K562 (cell line): ENCODE measurements around the gene PIMREG. TPM values are rescaled to one million over a fixed set of nuclear protein-coding genes. Genes with fewer than 3 reads are reported as not detected.

Experiments used
- ATAC-seq: fragments of 200-7000 bp; cut with Tn5 transposase; 3 replicates; pipeline ENCODE4 v1.9.1; 2020; ENCODE audit warnings: moderate library complexity
- BruUV-seq: library from RNA; stranded (reverse); fragments of 400-500 nt; replicated peaks from 2 replicates; lab custom pipeline; 2021; lab: Mats Ljungman, UMichigan
- CTCF ChIA-PET: fragments of 300-600 bp; formaldehyde crosslinking; extraction: SDS; loops from one replicate; lab custom pipeline; 2021; ENCODE audit warnings: low intra/inter-chr PET ratio; lab: Yijun Ruan, JAX
- POLR2A ChIA-PET: fragments of 300-600, 350-650 bp; sonication (Branson Sonifier 250); formaldehyde crosslinking; extraction: SDS; loops from one replicate; lab custom pipeline; 2021; ENCODE audit warnings: antibody characterized with exemption, inconsistent platforms; lab: Yijun Ruan, JAX
- DNase-seq, 4 experiments: peaks; one replicate each; pipeline versions ENCODE4 v3.0.0 to v3.0.0-alpha.2; 2011 to 2018; ENCODE audit warnings: low spot score in 3 of 4, mixed read lengths in 3 of 4; ENCODE audit errors: extremely low read depth in 1 of 4
- FAIRE-seq: peaks from 2 replicates; lab custom pipeline; 2011; peaks lifted over from hg19 to GRCh38; lab: Jason Lieb, UNC
- H2AFZ ChIP-seq: 2 replicates; pipeline ENCODE4 v1.6.0; 2011; ENCODE audit warnings: low read depth, low read length, control low read depth, inconsistent platforms
- H3K27ac ChIP-seq: fragments of 200-600 bp; 3 replicates; pipeline ENCODE4 v1.8.0; 2011; ENCODE audit warnings: low read depth, mild to moderate bottlenecking, control low read depth, inconsistent platforms, low read length, moderate library complexity, mixed read lengths; ENCODE audit errors: extremely low read depth
- H3K27me3 ChIP-seq, 2 experiments: fragments of 300-600 bp in 1 of 2; 2 replicates in 1 of 2; 3 replicates in 1 of 2; pipeline versions ENCODE4 v1.6.0 to v1.8.0; 2011; ENCODE audit warnings: inconsistent platforms in 2 of 2, low read length in 2 of 2, mild to moderate bottlenecking in 1 of 2, mixed read lengths in 1 of 2, moderate library complexity in 1 of 2; ENCODE audit not compliant: control insufficient read depth in 2 of 2, insufficient read depth in 2 of 2
- H3K36me3 ChIP-seq: fragments of 300-600 bp; 3 replicates; pipeline ENCODE4 v1.8.0; 2011; ENCODE audit warnings: mild to moderate bottlenecking, low read length, inconsistent platforms; ENCODE audit not compliant: control insufficient read depth, insufficient read depth
- H3K4me1 ChIP-seq, 2 experiments: fragments of 200-600 bp in 1 of 2; replicated peaks in 1 of 2; 2 replicates in 1 of 2; 3 replicates in 1 of 2; pipeline versions ENCODE4 v1.5.1 to v1.8.0; 2011; ENCODE audit warnings: inconsistent platforms in 2 of 2, low read length in 2 of 2, mild to moderate bottlenecking in 1 of 2, mixed read lengths in 1 of 2, moderate library complexity in 1 of 2; ENCODE audit not compliant: control insufficient read depth in 2 of 2, insufficient read depth in 2 of 2
- H3K4me2 ChIP-seq: 2 replicates; pipeline ENCODE4 v1.6.1; 2011; ENCODE audit warnings: low read length, control low read depth, inconsistent platforms, mixed read lengths; ENCODE audit not compliant: insufficient read depth
- H3K4me3 ChIP-seq: fragments of 200-600 bp; sonication (generic), shearing (Covaris generic); 2 replicates; pipeline ENCODE4 v1.5.1; 2016; ENCODE audit warnings: control low read depth, inconsistent platforms
- H3K79me2 ChIP-seq: fragments of 200-600 bp; 3 replicates; pipeline ENCODE4 v1.8.0; 2011; ENCODE audit warnings: low read length, inconsistent platforms; ENCODE audit not compliant: control insufficient read depth, insufficient read depth
- H3K9ac ChIP-seq, 2 experiments: 2 replicates each; pipeline versions ENCODE4 v1.6.0 to v1.6.1; 2011; ENCODE audit warnings: low read depth in 2 of 2, low read length in 2 of 2, control low read depth in 1 of 2, inconsistent platforms in 1 of 2, mild to moderate bottlenecking in 1 of 2, mixed read lengths in 1 of 2; ENCODE audit not compliant: insufficient read depth in 1 of 2
- H3K9me1 ChIP-seq: one replicate; pipeline ENCODE4 v1.6.0; 2011; ENCODE audit warnings: inconsistent platforms, mild to moderate bottlenecking, low read length, moderate library complexity; ENCODE audit not compliant: control insufficient read depth, insufficient read depth
- H3K9me3 ChIP-seq: replicated peaks from 2 replicates; pipeline ENCODE4 v1.5.1; 2011; ENCODE audit warnings: low read depth, low read length, inconsistent platforms; ENCODE audit not compliant: control insufficient read depth, insufficient read depth
- H4K20me1 ChIP-seq: replicated peaks from 2 replicates; pipeline ENCODE4 v1.6.1; 2011; ENCODE audit warnings: low read length, inconsistent platforms, mixed read lengths; ENCODE audit not compliant: control insufficient read depth, insufficient read depth
- BHLHE40 ChIP-seq: IDR thresholded peaks from 2 replicates; pipeline ENCODE4 v1.6.1; 2011; ENCODE audit warnings: low read length, improper control_type of control experiment
- NFE2 ChIP-seq: IDR thresholded peaks from 2 replicates; pipeline ENCODE4 v1.6.1; 2014; ENCODE audit warnings: antibody characterized with exemption, low read depth
- NR4A1 ChIP-seq, 2 experiments: fragments of 250-450 bp in 1 of 2; fragments of 450-650 bp in 1 of 2; sonication (Bioruptor Pico) in 1 of 2; IDR thresholded peaks; 2 replicates each; pipeline versions ENCODE4 v1.4.0 to v1.6.1; 2016 to 2020; ENCODE audit warnings: mild to moderate bottlenecking in 2 of 2, missing compliant biosample characterization in 1 of 2, missing genetic modification characterization in 1 of 2, moderate library complexity in 1 of 2
- SMAD1 ChIP-seq: fragments of 150-350 bp; IDR thresholded peaks from 2 replicates; pipeline ENCODE4 v1.6.1; 2014; ENCODE audit warnings: low read length, low read depth; ENCODE audit not compliant: partially characterized antibody
- WGBS: fragments of 100-300 bp; shearing (Covaris generic); methylation state at CpG from one replicate; pipeline ENCODE4 v1.1.6; 2016; ENCODE audit warnings: low coverage, mixed read lengths; ENCODE audit not compliant: insufficient coverage; ENCODE audit errors: missing lambda C conversion rate; 5-methylcytosine and 5-hydroxymethylcytosine counted together
- in situ Hi-C: fragments of 300-500 bp; cut with MboI; formaldehyde crosslinking; loops from 4 replicates; pipeline ENCODE4 v1.15.0; 2018; ENCODE audit warnings: inconsistent platforms, mixed read lengths
- intact Hi-C: fragments of 100-400 bp; cut with micrococcal nuclease; formaldehyde crosslinking; loops from 2 replicates; pipeline ENCODE4 v1.14.2; 2022
- polyA plus RNA-seq, 8 experiments: library from polyadenylated mRNA; depleted of rRNA in 4 of 8; stranded (reverse) in 5 of 8; unstranded in 3 of 8; fragments of >200 nt; fragmentation: Nextera tagmentation in 2 of 8; fragmentation: Illumina TruSeq in 1 of 8; extraction: Ambion mirVana in 2 of 8; extraction: Trizol in 1 of 8; gene quantifications; 2 replicates each; pipeline versions ENCODE4 v1.2.1 to v1.2.3, GENCODE V29; 2011 to 2014; ENCODE audit warnings: inconsistent platforms in 1 of 8, missing spikeins in 1 of 8
- total RNA-seq, 7 experiments: library from RNA; depleted of rRNA in 6 of 7; stranded (reverse); fragments of >200 nt in 6 of 7; fragmentation: Illumina TruSeq in 2 of 7; extraction: Trizol in 2 of 7; gene quantifications; 2 replicates each; pipeline versions ENCODE4 v1.2.1 to v1.2.3, GENCODE V29; 2011 to 2021; ENCODE audit warnings: low replicate concordance in 1 of 7
- TF ChIP-seq, protein P1 (sequence below): fragments of 450-650 bp; IDR thresholded peaks from 2 replicates; pipeline ENCODE4 v1.6.1; 2014; ENCODE audit warnings: low read depth, mild to moderate bottlenecking, moderate library complexity, borderline replicate concordance

The PIMREG gene
- total and polyA plus RNA-seq, 9 of the 15 experiments (the other 6 are each of a cell fraction or from before 2014, with no cell fraction given) = 1.1 to 16.7 (median 9.4) TPM

DNA sequence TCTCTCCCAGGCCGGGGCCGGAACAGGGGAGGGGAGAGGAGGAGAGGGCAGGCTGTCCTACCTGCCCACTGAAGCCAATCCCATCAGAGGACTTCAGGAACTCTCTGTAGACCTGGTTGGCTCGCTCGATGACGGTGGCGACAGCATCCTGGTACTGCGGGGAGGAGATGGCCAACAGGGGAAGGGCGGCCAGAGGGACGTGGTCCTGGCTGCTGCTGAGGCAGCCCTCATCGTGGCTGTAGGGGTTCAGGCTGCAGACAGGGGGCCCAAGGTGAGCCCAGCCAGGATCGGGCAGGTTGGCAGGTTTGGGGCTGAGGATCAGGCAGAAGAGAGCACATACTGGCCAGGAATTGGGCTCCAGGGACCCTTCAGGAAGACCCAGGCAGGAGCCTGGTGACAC, 34.2 kb downstream of the PIMREG start (continued):
- TF ChIP-seq, protein P1, sequence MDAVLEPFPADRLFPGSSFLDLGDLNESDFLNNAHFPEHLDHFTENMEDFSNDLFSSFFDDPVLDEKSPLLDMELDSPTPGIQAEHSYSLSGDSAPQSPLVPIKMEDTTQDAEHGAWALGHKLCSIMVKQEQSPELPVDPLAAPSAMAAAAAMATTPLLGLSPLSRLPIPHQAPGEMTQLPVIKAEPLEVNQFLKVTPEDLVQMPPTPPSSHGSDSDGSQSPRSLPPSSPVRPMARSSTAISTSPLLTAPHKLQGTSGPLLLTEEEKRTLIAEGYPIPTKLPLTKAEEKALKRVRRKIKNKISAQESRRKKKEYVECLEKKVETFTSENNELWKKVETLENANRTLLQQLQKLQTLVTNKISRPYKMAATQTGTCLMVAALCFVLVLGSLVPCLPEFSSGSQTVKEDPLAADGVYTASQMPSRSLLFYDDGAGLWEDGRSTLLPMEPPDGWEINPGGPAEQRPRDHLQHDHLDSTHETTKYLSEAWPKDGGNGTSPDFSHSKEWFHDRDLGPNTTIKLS = no peak
- no peak for TF ChIP-seq NR4A1 (CRISPR knock-in tag; IDR thresholded peaks at IDR 0.05)
- TF ChIP-seq NR4A1 (tag; IDR thresholded peaks at IDR 0.05) = no peak
- no peak for TF ChIP-seq NFE2

DNA sequence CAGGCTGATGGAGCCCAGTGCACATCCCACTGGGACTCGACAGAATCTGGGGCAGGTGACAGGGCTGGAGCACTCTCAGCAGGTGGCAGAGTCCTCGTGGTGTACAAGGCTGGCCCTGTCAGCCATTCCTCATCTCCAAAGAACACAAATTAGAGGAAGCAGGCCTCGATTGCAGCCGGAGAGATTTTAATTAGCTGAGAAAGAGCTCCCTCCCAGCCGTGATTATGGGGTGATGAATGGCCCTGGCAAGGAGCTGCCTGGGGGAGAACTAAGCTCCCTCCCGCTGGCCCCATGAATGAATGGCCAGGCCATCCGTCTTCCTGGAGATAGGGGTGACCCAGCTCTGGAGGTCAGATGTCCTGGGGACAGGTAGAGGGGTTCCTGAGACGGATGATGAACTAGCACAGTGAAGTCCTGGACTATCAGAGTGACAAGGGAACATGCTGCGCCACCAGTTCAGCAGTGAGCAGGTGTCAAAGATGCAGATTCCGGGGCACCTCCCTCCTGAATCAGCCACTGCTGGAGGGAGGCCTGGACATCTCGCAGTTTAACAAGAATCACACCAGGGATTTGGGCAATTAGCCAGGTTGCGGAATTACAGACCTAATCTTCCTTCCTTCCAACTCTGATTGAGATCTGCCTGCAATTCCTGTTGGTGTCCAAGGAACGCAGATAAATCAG, 35.5 kb downstream of the PIMREG start:
- no peaks in the 10 kb centered on the region for H3K9me3 ChIP-seq
- intact Hi-C loops = no loop called here
- 0 out of 2 replicates have a peak, but pooled peaks cover 3% of the 10 kb centered on the region for H4K20me1 ChIP-seq
- 3% methylated on average over 12 of the region's 13 CpGs for WGBS
- CTCF ChIA-PET = no interaction called here
- no peaks in the 10 kb centered on the region for H3K36me3 ChIP-seq
- TF ChIP-seq SMAD1 = no peak
- TF ChIP-seq BHLHE40 = no peak
- TF ChIP-seq, all 486 proteins: peak for 0
- ATAC-seq (no peak), FAIRE-seq (no peak), DNase-seq (no peak)
- no TSS peak for BruUV-seq
- H3K4me3 ChIP-seq = no peak overlapping the region
- H2AFZ ChIP-seq = no peak overlapping the region
- H3K9ac ChIP-seq = no peak overlapping the region
- no peaks in the 10 kb centered on the region for H3K9me1 ChIP-seq
- no peaks in the 10 kb centered on the region for H3K79me2 ChIP-seq
- in situ Hi-C loops = no loop called here
- H3K4me1 ChIP-seq = peaks cover 4 to 8% of the 10 kb centered on the region in 2 experiments; a peak in 3 of 5 replicates
- H3K27ac ChIP-seq = no peak overlapping the region
- POLR2A ChIA-PET = no interaction called here
- H3K27me3 ChIP-seq = peaks cover 8 to 23% of the 10 kb centered on the region in 2 experiments; a peak in 3 of 5 replicates
- H3K4me2 ChIP-seq = no peak overlapping the region
